GM18502 (cell line): Measurements from ENCODE around the gene SMR3B.
A peak's percentile ranks its signal among the peaks of the same experiment; 100 is the strongest.

Source experiments
- ATAC-seq: cut with Tn5 transposase; IDR thresholded peaks from one replicate; pipeline ENCODE4 v1.9.1; 2021; ENCODE audit warnings: mild to moderate bottlenecking; ENCODE audit not compliant: unreplicated experiment, poor library complexity

Gene SMR3B

GRCh38 chr4:70382691-70383181 is at the start of gene SMR3B:
SMR3B (plus strand) TSS chr4:70383131; CDS start chr4:70384511, 1,380 bp downstream.
- ATAC-seq: no peak

- no peak for ATAC-seq
Observed at GRCh38 chr4:70334681-70335080, 48.2 kb upstream of the SMR3B start, which contains the start of gene CABS1. CABS1 (plus strand) TSS chr4:70334981; CDS start chr4:70335040, 59 bp downstream.

- no peak for ATAC-seq
Observed at GRCh38 chr4:70336043-70336442, 46.9 kb upstream of the SMR3B start.

- no peak for ATAC-seq
Observed at GRCh38 chr4:70337886-70338420, 45.0 kb upstream of the SMR3B start.

- ATAC-seq: no peak
Observed at GRCh38 chr4:70356185-70356584, 26.7 kb upstream of the SMR3B start.

DNA sequence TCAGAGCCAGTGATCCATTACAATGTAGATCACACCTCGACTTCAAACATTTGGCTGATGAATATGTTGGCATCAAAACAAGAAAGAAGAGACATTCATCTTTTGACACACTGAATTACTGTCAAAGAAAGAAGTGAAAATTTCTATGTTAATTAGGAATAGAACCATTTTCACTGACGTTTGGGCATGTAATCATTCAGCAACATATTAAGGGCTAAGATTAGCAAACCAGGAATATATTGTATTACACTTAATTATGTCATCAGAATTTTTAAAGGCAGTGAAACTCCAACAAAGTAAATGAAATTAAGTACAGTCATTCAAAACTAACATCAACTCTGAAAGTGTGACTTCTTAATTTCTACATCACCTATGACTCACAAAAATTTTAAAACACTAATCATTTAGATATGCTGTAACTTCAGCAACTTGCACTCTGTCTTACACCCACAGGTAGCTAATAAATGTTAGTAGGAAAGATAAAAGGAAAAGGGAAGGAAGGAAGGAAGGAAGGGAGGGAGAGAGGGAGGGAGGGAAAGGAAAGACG is 23.7 kb upstream of the SMR3B start:
- no peak for ATAC-seq

DNA sequence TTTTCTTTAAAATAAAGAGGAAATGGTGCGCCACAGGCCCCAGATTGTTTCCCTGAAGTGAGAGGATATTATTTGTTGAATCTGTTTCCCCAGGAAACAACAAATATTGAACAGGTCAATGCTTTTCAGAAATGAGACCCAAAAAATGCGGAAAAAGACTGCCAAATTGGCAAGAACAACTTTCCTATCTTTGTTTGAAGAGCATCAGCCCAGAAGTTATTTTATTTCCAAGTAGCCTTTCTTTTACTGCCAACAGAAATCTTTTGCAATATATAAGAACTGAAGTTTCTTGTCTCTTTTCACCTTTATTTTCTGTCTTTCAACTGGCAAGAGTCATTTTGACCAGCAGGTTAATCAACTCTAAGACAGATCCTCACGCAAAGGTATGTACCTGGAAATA is 22.5 kb upstream of the SMR3B start, which contains the start of gene SMR3A:
Gene SMR3A (plus strand): TSS at position 301 of the 400 bp plus-strand sequence. CDS start 1,356 bp downstream, outside the sequence.
- ATAC-seq: no peak

- ATAC-seq: no peak
Observed at GRCh38 chr4:70364002-70364401, 18.9 kb upstream of the SMR3B start.

- ATAC-seq: no peak
Observed at GRCh38 chr4:70365479-70365878, 17.5 kb upstream of the SMR3B start.

GRCh38 chr4:70367813-70368212 is 15.1 kb upstream of the SMR3B start:
- no peak for ATAC-seq

DNA sequence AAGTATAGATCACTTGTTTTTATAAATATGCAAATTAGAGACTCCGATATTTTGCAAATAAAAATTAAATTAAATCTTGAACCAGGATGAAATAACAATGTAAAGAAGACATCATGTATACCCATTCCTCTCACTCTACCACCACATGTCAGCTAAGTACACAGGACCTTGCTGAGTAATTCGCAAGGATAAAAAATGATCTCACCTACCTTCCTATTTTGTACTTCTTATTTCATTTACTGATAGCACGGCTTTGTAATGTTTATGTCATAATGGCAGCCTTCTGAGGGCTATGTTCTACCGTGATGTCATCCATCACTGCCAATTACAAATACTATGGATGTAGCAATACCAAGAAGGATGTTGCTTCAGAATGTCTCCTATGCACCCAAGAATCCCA is 10.9 kb upstream of the SMR3B start:
- ATAC-seq: no peak

GRCh38 chr4:70372760-70373159 is 10.2 kb upstream of the SMR3B start:
- no peak for ATAC-seq

DNA sequence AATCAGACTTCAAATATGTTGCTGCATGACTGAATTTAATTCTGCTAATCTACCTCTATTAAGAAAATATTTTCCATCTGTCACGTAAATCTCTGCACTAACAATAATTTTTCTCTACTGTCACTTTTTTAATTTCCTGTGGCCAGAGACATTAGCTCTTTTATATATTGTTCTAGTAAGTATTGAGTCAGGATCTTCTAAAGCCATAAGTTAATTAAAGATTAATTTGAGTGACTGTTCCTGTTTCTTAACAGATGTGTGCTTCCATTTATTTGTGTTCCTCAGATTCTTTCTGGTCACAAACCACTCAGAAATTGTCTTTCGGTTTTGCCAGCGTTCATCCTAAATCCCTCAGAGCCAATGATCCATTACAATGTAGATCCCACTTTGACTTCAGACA is 2.4 kb upstream of the SMR3B start:
- no peak for ATAC-seq

- ATAC-seq: peak; percentile 66
Observed at GRCh38 chr4:70392057-70392776, 9.3 kb downstream of the SMR3B start.

- ATAC-seq: no peak
Observed at GRCh38 chr4:70397580-70397979, 14.6 kb downstream of the SMR3B start, which contains the start of gene OPRPN. OPRPN (plus strand) TSS chr4:70397940; CDS start chr4:70399286, 1,346 bp downstream.

GRCh38 chr4:70399319-70399718 is 16.4 kb downstream of the SMR3B start:
- peak; percentile 53 for ATAC-seq

DNA sequence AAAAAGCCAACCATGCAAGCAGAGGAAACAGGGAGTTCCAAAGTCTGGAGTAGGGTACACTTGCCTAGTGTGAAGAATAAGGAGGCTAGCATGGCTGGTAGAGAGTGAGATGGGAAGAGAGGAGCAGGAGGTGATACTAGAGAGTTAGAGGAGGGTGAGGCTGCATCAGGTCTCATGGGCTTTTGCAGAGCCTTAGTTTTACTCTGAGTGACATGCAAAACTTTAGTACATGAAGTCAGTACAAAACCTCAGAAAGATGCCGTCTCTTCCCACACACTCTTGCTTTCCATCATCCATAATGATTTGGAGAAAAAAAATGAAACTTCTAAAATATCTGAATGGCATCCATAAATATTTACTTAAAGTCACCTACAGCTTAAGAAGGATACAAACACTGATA is 19.8 kb downstream of the SMR3B start:
- ATAC-seq: no peak

GRCh38 chr4:70405765-70406164 is 22.8 kb downstream of the SMR3B start:
- no peak for ATAC-seq

- ATAC-seq: no peak
Observed at GRCh38 chr4:70425306-70425705, 42.4 kb downstream of the SMR3B start.

DNA sequence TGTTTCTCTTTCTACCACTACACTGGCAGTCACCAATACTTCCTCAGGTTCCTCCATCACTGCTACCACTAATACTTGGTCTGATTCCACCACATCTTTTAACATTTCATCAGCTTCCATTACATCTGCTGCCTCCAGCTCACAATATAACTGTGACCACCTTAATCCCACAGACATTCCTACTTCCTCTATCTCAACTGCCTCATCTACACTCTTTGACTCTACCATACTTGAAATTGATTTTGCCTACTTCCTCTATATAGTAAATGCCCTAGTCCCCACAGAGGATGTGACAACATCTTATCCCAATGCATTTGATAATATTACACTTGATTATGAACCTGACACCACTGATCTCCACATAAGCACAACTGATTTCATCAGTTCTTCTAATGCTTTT is 43.9 kb downstream of the SMR3B start:
- no peak for ATAC-seq

GRCh38 chr4:70437197-70437596 is 54.3 kb downstream of the SMR3B start:
- no peak for ATAC-seq
